Astrocyte of the spinal cord (primary cell): ENCODE measurements around the gene MAN2B2.

Source experiments
- DNase-seq: peaks from one replicate; pipeline ENCODE4 v3.0.0; 2011; ENCODE audit warnings: low read depth, low spot score
- H3K4me3 ChIP-seq: 2 replicates; pipeline ENCODE4 v1.5.1; 2011; ENCODE audit warnings: low read depth, mild to moderate bottlenecking, low read length, moderate library complexity
- CTCF ChIP-seq: IDR thresholded peaks from 2 replicates; pipeline ENCODE4 v1.5.1; 2012; ENCODE audit warnings: low read depth, mild to moderate bottlenecking, low read length, inconsistent platforms
- in situ Hi-C: cut with HindIII; loops from 2 replicates; pipeline ENCODE4 v1.10.0; 2017; ENCODE audit warnings: low sequenced_read_pairs

The MAN2B2 gene

GRCh38 chr4:6582889-6583490, 8.0 kb downstream of the MAN2B2 start:
- peak; percentile 25 for DNase-seq
- in situ Hi-C loops: no loop called here
- no peak for TF ChIP-seq CTCF
- H3K4me3 ChIP-seq: no peak overlapping the region

DNA sequence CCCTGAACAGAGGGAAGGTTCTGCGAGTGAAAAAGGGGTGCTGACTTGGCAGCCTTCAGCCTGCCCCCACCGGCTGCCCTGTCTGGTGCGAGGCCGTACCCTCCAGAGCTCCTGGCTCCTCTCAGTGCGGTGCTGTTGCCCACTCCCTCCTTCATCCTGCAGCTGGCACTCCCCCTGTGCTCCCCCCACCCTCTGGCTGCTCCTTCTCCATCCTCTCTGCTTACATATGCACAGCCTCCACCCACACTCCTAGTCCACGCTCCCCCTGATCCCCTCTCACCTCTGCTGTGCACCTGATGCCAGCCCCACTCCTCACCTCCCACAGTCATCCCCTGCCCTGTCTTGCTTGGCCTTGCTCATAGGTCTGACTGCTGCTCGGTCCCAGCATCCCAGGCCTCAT, 9.9 kb downstream of the MAN2B2 start:
- no peak for TF ChIP-seq CTCF
- DNase-seq: no peak
- no peak overlapping the region for H3K4me3 ChIP-seq
- in situ Hi-C loops: no loop called here

- H3K4me3 ChIP-seq: no peak overlapping the region
- TF ChIP-seq CTCF: no peak
- in situ Hi-C loops: no loop called here
- no peak for DNase-seq
These were observed 11.8 kb downstream of the MAN2B2 start for GRCh38 chr4:6586715-6587325.

GRCh38 chr4:6589444-6589843, 14.5 kb downstream of the MAN2B2 start:
- in situ Hi-C loops: no loop called here
- no peak for DNase-seq
- TF ChIP-seq CTCF: no peak
- no peak overlapping the region for H3K4me3 ChIP-seq

DNA sequence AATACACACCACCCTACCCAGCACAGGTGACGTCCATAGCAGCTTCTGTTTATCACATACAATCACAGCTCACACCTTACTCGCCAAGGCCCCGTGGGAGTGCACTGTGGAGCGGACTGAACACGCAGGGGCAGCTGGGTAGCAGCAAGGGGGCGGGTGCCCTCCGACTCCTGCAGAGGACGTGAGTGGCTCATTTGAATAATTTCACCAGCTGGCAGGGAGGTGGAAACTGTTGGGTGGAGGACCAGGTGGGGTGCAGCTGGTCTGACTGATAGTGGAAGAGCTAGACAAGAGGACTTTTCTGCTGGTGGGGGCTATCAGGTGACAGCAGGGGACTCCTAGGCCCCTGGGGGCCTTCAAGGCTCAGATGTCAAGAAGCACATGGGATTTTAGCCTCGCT, 16.3 kb downstream of the MAN2B2 start:
- H3K4me3 ChIP-seq: no peak overlapping the region
- DNase-seq: no peak
- TF ChIP-seq CTCF: no peak
- in situ Hi-C loops: no loop called here

DNA sequence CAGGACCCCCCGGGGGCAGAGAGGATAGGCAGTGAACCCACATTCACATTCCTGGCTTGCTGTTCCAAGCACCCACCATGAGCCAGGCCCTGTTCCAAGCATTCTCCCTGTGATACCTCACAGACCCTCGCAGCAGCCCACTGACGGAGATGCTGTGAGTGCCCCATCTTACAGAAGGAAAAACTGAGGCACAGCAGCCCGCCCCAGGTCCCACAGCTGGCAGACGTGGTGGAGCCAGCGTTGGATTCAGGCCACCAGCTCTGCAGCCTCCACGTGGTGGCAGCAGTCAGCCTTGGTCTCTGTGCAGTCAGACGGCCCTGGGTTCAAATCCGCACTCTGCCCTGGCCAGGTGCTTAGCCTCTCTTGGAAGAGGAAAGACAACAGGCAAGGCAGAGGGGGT, 16.8 kb downstream of the MAN2B2 start:
- H3K4me3 ChIP-seq: no peak overlapping the region
- no peak for TF ChIP-seq CTCF
- DNase-seq: no peak
- in situ Hi-C loops: no loop called here
